ENCODE measurements around the gene ECSCR.
"Not testable (repeated sequence)": the region's sequence is repeated elsewhere in the genome, so short reads cannot be mapped to it uniquely, and the experiment has no call there.

The ECSCR gene

DNA sequence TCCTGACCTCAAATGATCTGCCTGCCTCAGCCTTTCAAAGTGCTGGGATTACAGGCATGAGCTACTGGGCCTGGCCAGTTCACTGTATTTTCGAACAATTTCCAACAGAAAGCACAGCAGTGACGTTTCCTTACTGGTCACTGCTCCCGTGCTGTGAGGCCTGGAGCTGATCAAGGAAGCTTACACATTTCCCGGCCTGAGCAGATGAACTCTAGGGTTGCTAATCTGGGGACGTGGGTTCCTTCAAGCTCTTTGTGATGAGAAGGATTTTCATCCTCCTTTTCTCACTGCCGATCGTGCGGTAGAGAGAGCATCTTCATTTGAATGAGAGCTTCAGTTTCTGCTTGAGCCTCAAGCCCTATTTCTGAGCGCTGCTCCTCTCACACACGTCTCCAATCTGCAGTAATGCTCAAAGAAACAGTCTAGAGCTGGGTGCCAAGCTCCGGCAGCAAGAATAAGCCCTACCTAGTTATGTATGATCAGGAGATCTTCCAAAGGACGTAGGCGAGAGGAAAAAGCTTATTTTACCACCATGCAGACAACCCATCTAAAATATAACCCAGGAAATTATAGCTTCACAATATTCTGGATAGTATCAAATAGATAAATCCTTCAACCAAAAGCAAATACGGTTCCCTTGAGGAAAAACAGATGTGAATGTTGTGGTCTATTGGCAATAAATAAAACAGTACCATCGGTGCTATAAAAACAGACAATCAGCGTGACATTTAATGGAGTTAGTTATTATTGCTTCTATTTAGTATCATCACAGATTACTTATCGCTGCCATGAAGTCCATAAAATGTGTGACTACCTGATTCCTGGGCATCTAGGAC is 51.3 kb downstream of the ECSCR start:
- DNase-seq (ENCODE audit: low read depth) = peak; percentile 27

DNA sequence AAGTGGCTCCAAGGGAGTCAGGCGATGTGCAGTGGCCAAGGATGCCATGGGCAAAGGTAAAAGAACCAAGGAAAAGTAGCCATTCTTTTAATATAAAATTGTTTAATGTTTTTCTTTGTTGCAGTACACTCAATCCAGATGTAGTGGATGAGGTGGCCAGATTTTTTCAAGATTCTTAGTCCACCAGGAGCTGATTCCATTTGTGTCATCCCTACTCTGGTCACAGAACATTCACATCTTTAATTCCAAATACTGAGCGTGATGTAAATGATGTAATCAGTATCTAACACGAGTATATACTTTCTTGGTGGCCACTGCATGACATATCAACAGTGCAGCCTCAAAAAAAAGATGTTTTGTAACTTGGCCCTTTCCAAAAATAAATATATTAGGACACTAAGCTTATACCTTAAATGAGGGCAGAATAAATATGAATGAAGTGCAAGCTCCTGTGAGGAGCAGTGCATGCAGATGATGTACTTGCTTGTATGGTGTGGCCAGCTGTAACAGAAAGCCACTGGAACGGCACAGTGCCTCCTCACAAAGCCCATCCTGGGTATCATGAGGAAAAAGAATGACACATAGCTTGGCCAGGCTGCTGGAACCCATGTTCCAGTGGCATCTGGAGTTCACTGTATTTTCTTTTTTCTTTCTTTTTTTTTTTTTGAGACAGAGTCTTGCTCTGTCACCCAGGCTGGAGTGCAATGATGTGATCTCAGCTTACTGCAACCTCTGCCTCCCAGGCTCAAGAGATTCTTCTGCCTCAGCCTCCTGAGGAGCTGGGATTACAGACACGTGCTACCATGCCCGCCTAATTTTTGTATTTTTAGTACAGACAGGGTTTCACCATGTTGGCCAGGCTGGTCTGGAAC is 52.2 kb downstream of the ECSCR start:
- DNase-seq (ENCODE audit: low read depth) = no peak

DNA sequence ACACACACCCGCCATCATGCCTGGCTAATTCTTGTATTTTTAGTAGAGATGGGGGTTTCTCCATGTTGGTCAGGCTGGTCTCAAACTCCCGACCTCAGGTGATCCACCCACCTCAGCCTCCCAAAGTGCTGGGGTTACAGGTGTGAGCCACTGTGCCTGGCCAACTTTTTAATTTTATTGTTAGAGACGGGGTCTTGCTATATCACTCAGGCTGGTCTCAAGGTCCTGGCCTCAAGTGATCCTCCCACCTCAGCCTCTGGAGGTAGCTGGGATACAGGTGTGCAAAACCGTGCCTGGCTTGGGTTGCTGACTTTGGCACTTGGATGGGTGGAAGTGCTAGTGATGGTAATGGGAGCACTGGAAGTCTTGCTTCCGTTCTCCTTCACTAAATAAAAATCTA is 53.4 kb downstream of the ECSCR start:
- not testable (repeated sequence) for DNase-seq (ENCODE audit: low read depth)

DNA sequence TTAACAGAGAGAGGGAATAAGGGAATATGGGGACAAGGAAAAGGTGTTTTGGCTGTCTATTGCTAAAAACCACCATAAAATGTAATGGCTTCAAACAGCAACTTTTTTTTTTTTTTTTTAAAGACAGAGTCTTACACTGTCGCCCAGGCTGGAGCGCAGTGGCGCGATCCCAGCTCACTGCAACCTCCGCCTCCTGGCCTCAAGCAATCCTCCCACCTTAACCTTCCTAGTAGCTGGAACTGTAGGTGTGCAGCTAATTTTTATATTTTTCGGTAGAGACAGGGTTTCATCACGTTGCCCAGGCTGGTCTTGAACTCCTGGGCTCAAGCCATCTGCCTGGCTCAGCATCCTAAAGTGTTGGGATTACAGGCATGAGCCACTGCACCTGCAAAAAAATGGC is 54.4 kb downstream of the ECSCR start:
- DNase-seq (ENCODE audit: low read depth) = no peak

DNA sequence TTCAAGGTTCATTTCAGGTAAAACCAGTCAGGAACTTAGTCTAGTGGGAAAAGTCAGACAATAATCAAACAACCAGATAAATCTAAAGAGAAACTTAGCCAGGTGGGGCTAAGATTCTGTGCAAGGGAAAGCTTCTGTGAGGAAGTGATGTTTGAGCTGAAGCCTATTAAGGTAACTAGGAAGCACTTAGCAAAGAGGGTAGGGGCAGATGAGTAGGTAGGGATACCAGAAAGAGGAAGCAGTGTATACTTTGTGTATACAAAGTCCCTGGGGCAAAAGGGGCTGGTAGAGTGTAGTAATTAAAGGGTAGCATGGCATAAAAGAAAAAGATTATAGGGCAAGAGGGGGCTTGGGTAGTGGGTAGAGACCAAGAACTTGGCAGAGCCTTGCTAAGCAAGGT is 55.0 kb downstream of the ECSCR start:
- DNase-seq (ENCODE audit: low read depth) = no peak

DNA sequence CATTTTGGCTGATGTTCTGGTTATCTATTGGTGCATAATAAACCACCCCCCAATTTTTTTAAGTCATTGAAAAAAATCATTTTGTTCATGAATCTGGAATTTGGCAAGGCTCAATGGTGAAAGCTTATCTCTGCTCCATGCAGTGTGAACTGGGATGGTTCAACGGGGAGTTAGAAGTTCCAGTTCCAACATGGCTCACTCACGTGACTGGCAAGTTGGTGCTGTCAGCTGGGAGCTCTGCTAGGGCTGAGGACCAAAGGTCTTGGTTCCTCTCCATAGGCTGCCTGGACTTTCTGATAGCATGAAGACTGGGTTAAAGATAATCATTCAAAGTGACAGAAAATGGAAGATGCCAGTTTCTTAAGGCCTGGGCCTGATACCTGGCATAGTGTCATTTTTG is 55.6 kb downstream of the ECSCR start:
- DNase-seq (ENCODE audit: low read depth) = no peak

DNA sequence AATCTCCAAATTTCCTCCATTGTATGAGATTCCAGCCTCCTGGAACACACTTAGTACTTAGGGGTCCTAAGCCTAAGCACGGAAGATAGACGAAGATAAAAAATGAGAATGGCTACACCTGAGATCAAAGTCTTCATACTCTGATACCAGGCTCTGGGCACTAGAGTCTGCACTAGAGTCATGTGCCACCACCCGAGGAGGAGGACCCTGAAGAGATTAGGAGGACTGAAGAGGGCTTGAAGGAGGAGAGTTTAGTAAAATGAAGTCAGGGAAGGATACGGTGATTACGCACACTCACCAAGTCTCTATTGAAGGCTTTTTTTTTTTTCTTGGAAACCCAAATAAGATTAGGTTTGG is 58.1 kb downstream of the ECSCR start:
- no peak for DNase-seq (ENCODE audit: low read depth)

DNA sequence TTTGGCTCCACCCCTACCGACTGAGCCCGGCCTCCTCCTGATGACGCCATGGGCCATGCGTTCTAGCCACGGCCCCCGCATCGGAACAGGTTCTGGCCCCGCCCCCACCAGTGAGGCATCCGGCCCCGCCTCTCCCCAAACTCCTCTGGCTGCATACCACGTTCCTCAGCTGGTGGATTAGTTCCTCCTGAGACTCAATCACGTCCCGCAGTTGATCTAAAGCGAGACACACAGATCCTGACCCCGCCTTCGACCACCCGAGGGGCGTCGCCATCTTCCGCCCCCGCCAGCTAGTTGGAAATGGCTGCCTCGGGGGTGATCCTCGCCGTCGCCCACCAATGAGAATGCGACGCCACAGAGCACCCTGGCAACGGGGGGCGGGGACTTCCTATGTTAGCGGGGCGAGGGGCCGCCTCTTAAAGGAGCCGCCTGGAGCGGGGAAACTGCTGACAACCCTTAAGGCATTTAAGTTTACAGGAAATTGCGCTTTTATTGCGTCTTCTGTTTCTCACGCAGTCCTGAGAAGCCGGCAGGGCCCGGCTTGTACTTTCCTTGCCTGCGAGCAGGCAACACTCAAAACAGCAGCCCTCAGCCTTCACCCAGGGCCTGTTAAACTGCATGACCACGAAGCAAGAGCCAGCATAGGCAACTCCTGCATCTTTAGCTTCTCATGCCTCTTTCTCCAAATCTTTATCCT is 58.6 kb downstream of the ECSCR start, which contains the start of gene SPATA24:
Gene SPATA24 (minus strand): TSS at position 303 of the 697 bp plus-strand sequence. CDS start 29 bp downstream, at position 274.
- peak; percentile 85 for DNase-seq (ENCODE audit: low read depth)

DNA sequence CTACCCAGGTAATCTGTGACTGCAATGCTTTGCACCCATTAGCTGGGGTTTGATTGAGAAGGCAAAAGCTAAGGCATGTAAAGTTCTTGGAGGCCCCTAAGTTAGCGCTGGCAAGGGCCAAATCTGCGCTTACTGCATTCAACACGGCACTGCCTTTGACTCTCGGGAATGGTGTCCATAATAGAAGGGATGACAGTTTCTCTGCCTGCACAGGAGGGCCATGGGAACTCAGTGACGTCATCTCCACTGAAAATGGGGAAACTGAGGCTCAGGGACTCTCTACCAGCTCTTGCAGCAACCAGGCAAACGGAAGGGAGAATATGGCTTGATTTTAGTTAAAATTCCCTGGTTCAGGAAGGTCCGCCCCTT is 59.1 kb downstream of the ECSCR start:
- no peak for DNase-seq (ENCODE audit: low read depth)

DNA sequence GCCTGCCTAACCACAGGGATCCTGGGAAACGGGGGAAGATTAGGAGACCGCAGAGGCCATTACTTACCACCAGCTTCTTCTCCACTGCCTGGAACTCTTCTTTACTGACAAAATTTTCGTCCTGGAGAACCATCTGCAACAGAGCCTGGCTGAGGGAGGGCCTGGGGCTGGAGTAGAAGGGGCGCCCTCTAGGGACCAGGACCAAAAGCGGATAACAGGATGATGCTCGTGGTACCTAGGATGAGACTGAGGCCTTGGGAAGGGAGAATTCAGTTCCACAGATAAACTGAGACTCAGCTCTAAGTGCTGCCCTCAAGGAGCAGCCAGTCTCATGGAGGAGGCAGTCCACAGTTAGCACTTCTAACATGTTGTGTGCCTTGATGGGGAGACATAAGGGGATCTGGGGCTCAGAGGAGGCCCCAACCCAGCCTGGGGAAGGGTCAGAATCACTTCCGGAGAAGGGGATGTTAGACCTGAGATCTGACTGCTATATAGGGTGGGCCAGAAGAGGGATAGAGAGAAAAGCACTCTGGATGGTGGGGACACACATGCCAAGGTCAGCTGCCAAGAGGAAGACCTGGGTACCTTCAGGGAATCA is 59.9 kb downstream of the ECSCR start:
- DNase-seq (ENCODE audit: low read depth) = no peak

DNA sequence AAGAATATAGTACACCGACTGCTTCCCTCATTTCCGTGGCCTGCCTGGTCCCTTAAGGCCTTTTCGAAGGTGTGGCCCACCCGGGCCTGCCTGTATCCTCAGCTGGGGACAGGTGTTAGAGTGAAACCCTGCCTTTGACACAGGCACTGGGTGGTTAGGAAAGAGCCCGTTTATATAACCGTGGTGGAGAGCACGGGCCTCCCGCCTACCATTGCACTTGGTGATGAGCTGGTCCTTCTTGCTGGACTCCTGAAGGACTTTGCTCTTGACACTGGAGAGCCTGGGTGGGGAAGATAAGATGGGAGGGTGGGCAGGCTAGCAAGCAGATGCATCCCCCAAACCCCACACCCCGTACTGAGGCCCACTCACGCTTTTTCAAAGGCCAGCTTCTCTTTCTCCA is 61.0 kb downstream of the ECSCR start:
- DNase-seq (ENCODE audit: low read depth) = no peak

DNA sequence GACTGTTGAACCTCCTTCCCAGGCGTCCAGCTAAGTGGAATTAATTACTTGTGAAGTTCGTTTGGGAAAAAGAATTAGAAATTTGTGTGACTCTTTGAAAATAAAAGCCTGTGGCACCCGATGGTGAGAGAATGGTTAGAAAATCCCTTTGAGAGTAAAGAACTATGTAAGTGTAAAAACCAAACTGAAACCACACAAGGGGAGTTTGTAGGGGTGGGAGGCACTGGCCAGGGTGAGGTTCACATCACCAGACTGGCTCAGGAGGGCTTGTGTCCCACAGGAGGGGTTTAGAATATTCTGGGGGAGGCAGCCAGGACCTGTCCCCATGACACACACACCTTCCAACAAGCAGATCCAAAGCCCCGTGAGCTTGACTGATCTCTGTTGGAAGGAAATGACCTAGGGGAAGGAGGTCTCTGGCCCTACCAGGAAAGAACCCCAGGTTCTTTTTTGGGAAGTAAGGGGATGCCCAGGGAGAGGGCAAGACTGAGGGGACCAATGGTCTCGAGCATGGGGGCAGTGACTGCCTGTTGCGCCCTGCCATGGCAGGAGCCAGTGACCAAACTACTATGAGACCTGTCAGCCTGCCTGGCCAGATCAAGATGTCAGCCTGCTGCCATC is 62.9 kb downstream of the ECSCR start:
- DNase-seq (ENCODE audit: low read depth) = no peak

All from GM04503 (cell line).